SK-N-SH (cell line): ENCODE data around the gene MIPEP. TPM values are rescaled to one million over a fixed set of nuclear protein-coding genes. Genes with fewer than 3 reads are reported as not detected.

Experiments
- CTCF ChIA-PET: fragments of 300-600, 350-600 bp; formaldehyde crosslinking; extraction: SDS; loops from one replicate; lab custom pipeline; 2021; lab: Yijun Ruan, JAX
- POLR2A ChIA-PET: fragments of 350-600 bp; sonication (Branson Sonifier 250); formaldehyde crosslinking; extraction: SDS; loops from one replicate; lab custom pipeline; 2020; ENCODE audit warnings: antibody characterized with exemption, inconsistent platforms; lab: Yijun Ruan, JAX
- DNase-seq: peaks from one replicate; pipeline ENCODE4 v3.0.0; 2012
- H2AFZ ChIP-seq: fragments of 200-600 bp; sonication (generic); 2 replicates; pipeline ENCODE4 v1.8.1; 2016; ENCODE audit warnings: antibody characterized with exemption, mild to moderate bottlenecking, low read depth
- H3F3A ChIP-seq: fragments of 200-600 bp; sonication (generic); replicated peaks from 2 replicates; pipeline ENCODE3; 2016; ENCODE audit warnings: antibody characterized with exemption, mild to moderate bottlenecking; ENCODE audit not compliant: insufficient read depth
- H3K27ac ChIP-seq, 2 experiments: fragments of 200-500 bp in 1 of 2; fragments of 200-600 bp in 1 of 2; sonication (Bioruptor generic) in 1 of 2; sonication (generic), shearing (Covaris generic) in 1 of 2; 2 replicates each; pipeline versions ENCODE4 v1.5.1 to v1.6.1; 2014 to 2016; ENCODE audit warnings: low read depth in 2 of 2, inconsistent platforms in 1 of 2, low read length in 1 of 2, mild to moderate bottlenecking in 1 of 2, mixed read lengths in 1 of 2
- H3K27me3 ChIP-seq: fragments of 200-600 bp; sonication (generic), shearing (Covaris generic); 2 replicates; pipeline ENCODE4 v1.6.1; 2016; ENCODE audit warnings: mixed run types; ENCODE audit not compliant: insufficient read depth
- H3K36me3 ChIP-seq, 2 experiments: fragments of 200-500 bp in 1 of 2; fragments of 200-600 bp in 1 of 2; sonication (Bioruptor generic) in 1 of 2; sonication (generic) in 1 of 2; replicated peaks in 1 of 2; 2 replicates each; pipeline versions ENCODE3 to v1.5.1; 2014 to 2016; ENCODE audit warnings: low read length in 1 of 2, mild to moderate bottlenecking in 1 of 2; ENCODE audit not compliant: insufficient read depth in 2 of 2, control insufficient read depth in 1 of 2
- H3K4me1 ChIP-seq, 2 experiments: fragments of 200-500 bp in 1 of 2; fragments of 200-600 bp in 1 of 2; sonication (Bioruptor generic) in 1 of 2; sonication (generic), shearing (Covaris generic) in 1 of 2; 2 replicates each; pipeline versions ENCODE4 v1.5.1 to v1.6.1; 2014 to 2016; ENCODE audit warnings: low read depth in 1 of 2, low read length in 1 of 2, mixed run types in 1 of 2; ENCODE audit not compliant: insufficient read depth in 2 of 2, control insufficient read depth in 1 of 2
- H3K4me2 ChIP-seq: fragments of 200-600 bp; sonication (generic), shearing (Covaris generic); 2 replicates; pipeline ENCODE4 v1.6.1; 2017; ENCODE audit warnings: mixed run types
- H3K4me3 ChIP-seq, 2 experiments: fragments of 200-500 bp in 1 of 2; fragments of 200-600 bp in 1 of 2; sonication (Bioruptor generic) in 1 of 2; sonication (generic), shearing (Covaris generic) in 1 of 2; 2 replicates each; pipeline versions ENCODE4 v1.5.1 to v1.8.1; 2014 to 2016; ENCODE audit warnings: low read depth in 2 of 2, inconsistent platforms in 1 of 2, low read length in 1 of 2, mild to moderate bottlenecking in 1 of 2, mixed read lengths in 1 of 2, moderate library complexity in 1 of 2
- H3K79me2 ChIP-seq: fragments of 200-600 bp; sonication (generic); 2 replicates; pipeline ENCODE4 v1.8.1; 2017; ENCODE audit warnings: mild to moderate bottlenecking; ENCODE audit not compliant: insufficient read depth
- H3K9ac ChIP-seq: fragments of 200-600 bp; sonication (generic); 2 replicates; pipeline ENCODE4 v1.6.1; 2017; ENCODE audit warnings: mixed run types
- H3K9me2 ChIP-seq: fragments of 200-600 bp; sonication (generic); 2 replicates; pipeline ENCODE4 v1.6.1; 2017; ENCODE audit warnings: mixed run types
- H3K9me3 ChIP-seq: fragments of 200-600 bp; sonication (generic); 2 replicates; pipeline ENCODE4 v1.6.1; 2017; ENCODE audit warnings: mixed run types, mild to moderate bottlenecking, moderate library complexity
- H4K20me1 ChIP-seq: fragments of 200-600 bp; sonication (generic); 2 replicates; pipeline ENCODE4 v1.6.1; 2017; ENCODE audit warnings: mild to moderate bottlenecking, mixed run types; ENCODE audit not compliant: insufficient read depth
- EP300 ChIP-seq, 2 experiments: IDR thresholded peaks; 2 replicates each; pipeline versions ENCODE4 v1.4.0 to v1.6.1; 2012; ENCODE audit warnings: borderline replicate concordance in 1 of 2, low read depth in 1 of 2, low read length in 1 of 2
- FOSL2 ChIP-seq: IDR thresholded peaks from 2 replicates; pipeline ENCODE4 v1.4.0; 2012; ENCODE audit warnings: low read depth, mild to moderate bottlenecking, moderate library complexity, borderline replicate concordance
- GATA2 ChIP-seq: sonication (generic); formaldehyde crosslinking; IDR thresholded peaks from 2 replicates; pipeline ENCODE4 v1.5.0; 2020; ENCODE audit warnings: mild to moderate bottlenecking, missing genetic modification reagents
- IRF3 ChIP-seq: fragments of 150-350 bp; IDR thresholded peaks from 2 replicates; pipeline ENCODE4 v1.6.1; 2016; ENCODE audit warnings: mild to moderate bottlenecking, low read depth, low read length
- JUND ChIP-seq: IDR thresholded peaks from 2 replicates; pipeline ENCODE4 v1.4.0; 2012
- MAX ChIP-seq: IDR thresholded peaks from 2 replicates; pipeline ENCODE4 v1.4.0; 2012; ENCODE audit warnings: low read depth
- MXI1 ChIP-seq: IDR thresholded peaks from 2 replicates; pipeline ENCODE4 v1.6.1; 2012; ENCODE audit warnings: mild to moderate bottlenecking, low read depth, low read length, improper control_type of control experiment
- NRF1 ChIP-seq: IDR thresholded peaks from 2 replicates; pipeline ENCODE4 v1.6.1; 2012; ENCODE audit warnings: low read depth, mild to moderate bottlenecking, low read length
- RCOR1 ChIP-seq: fragments of 150-350 bp; IDR thresholded peaks from 2 replicates; pipeline ENCODE4 v1.6.1; 2017; ENCODE audit warnings: antibody characterized with exemption, low read length
- REST ChIP-seq: IDR thresholded peaks from 2 replicates; pipeline ENCODE4 v1.6.1; 2012; ENCODE audit warnings: mild to moderate bottlenecking, low read depth, low read length, moderate library complexity
- RFX5 ChIP-seq: IDR thresholded peaks from 2 replicates; pipeline ENCODE4 v1.6.1; 2012; ENCODE audit warnings: mild to moderate bottlenecking, improper control_type of control experiment, low read length
- RXRA ChIP-seq: IDR thresholded peaks from 2 replicates; pipeline ENCODE4 v1.4.0; 2012; ENCODE audit warnings: low read depth, mild to moderate bottlenecking, borderline replicate concordance
- SIN3A ChIP-seq: IDR thresholded peaks from 2 replicates; pipeline ENCODE4 v1.6.1; 2012; ENCODE audit warnings: low read depth, mild to moderate bottlenecking, low read length, moderate library complexity, borderline replicate concordance
- SMC3 ChIP-seq: IDR thresholded peaks from 2 replicates; pipeline ENCODE4 v1.6.1; 2012; ENCODE audit warnings: low read depth, low read length, improper control_type of control experiment
- TAF1 ChIP-seq: IDR thresholded peaks from 2 replicates; pipeline ENCODE4 v1.6.1; 2012; ENCODE audit warnings: low read depth, mild to moderate bottlenecking, low read length, moderate library complexity, borderline replicate concordance
- TCF12 ChIP-seq: IDR thresholded peaks from 2 replicates; pipeline ENCODE4 v1.4.0; 2012
- WGBS: methylation state at CpG from one replicate; pipeline ENCODE4 v1.1.6; 2017; ENCODE audit warnings: low lambda C conversion rate; 5-methylcytosine and 5-hydroxymethylcytosine counted together
- polyA plus RNA-seq, 3 experiments: library from polyadenylated mRNA; depleted of rRNA; stranded (reverse); fragments of >200 nt; gene quantifications; 2 replicates each; pipeline ENCODE4 v1.2.3, GENCODE V29; 2012

Gene MIPEP
- polyA plus RNA-seq, 1 of the 3 experiments (the other 2 are of a cell fraction): 12.7 TPM

- CTCF ChIA-PET: no interaction called here
- no peaks in the 10 kb centered on the region for H4K20me1 ChIP-seq
- no peaks in the 10 kb centered on the region for H3K36me3 ChIP-seq
- no peak for TF ChIP-seq FOSL2
- no peak for TF ChIP-seq SMC3
- TF ChIP-seq TAF1: no peak
- no peak for TF ChIP-seq MAX
- no peak for TF ChIP-seq REST
- no peak for TF ChIP-seq RCOR1
- no peak for TF ChIP-seq NRF1
- no peak for TF ChIP-seq RXRA
- TF ChIP-seq JUND: no peak
- no peak for TF ChIP-seq TCF12
- no peak for TF ChIP-seq IRF3
- no peak for TF ChIP-seq SIN3A
- no peak for TF ChIP-seq GATA2 (CRISPR knock-in tag)
- no peak for TF ChIP-seq EP300 (IDR thresholded peaks at IDR 0.05; ENCODE audit: borderline replicate concordance in 1 of 2, low read depth in 1 of 2, low read length in 1 of 2)
- TF ChIP-seq MXI1: no peak
- no peak for TF ChIP-seq RFX5
- TF ChIP-seq, all 33 proteins: peak for 0
- H3K9me2 ChIP-seq: no peaks in the 10 kb centered on the region
- H3K79me2 ChIP-seq: no peaks in the 10 kb centered on the region
- no peak for DNase-seq
- POLR2A ChIA-PET: no interaction called here
- no peak overlapping the region for H3K4me3 ChIP-seq
- H3K9me3 ChIP-seq: no peaks in the 10 kb centered on the region
- H3K9ac ChIP-seq: no peak overlapping the region
- no peak overlapping the region for H3K4me2 ChIP-seq
- 95% methylated on average over 8 of the region's 8 CpGs for WGBS
- peak overlapping the region in 1 of 2 experiments; percentile 92; a peak in 2 of 4 replicates for H3K27ac ChIP-seq
- no peak overlapping the region for H2AFZ ChIP-seq
- no peaks in the 10 kb centered on the region for H3K27me3 ChIP-seq
- peaks cover 5 to 22% of the 10 kb centered on the region in 2 experiments; a peak in 3 of 4 replicates for H3K4me1 ChIP-seq
- H3F3A ChIP-seq: peaks cover 35% of the 10 kb centered on the region
Observed at GRCh38 chr13:23749288-23749873, 139.8 kb downstream of the MIPEP start.
